SK-N-MC (cell line): ENCODE results near the gene C9.
"Not testable (repeated sequence)": the region's sequence is repeated elsewhere in the genome, so short reads cannot be mapped to it uniquely, and the experiment has no call there.

Source experiments
- DNase-seq: peaks from one replicate; pipeline ENCODE4 v3.0.0-alpha.2; 2011; ENCODE audit warnings: low read depth, low spot score
- H3K27ac ChIP-seq: fragments of 200-600 bp; sonication (generic); 2 replicates; pipeline ENCODE4 v1.5.1; 2016; ENCODE audit warnings: mixed run types
- H3K36me3 ChIP-seq: fragments of 200-600 bp; sonication (generic); 2 replicates; pipeline ENCODE4 v1.6.1; 2017; ENCODE audit warnings: antibody characterized with exemption, low read length, mixed read lengths; ENCODE audit not compliant: insufficient read depth
- H3K4me3 ChIP-seq: fragments of 200-600 bp; sonication (generic); 2 replicates; pipeline ENCODE4 v1.5.1; 2016
- H3K9ac ChIP-seq: fragments of 200-600 bp; sonication (generic); 2 replicates; pipeline ENCODE4 v1.8.0; 2017; ENCODE audit warnings: mixed run types, mixed read lengths; ENCODE audit not compliant: insufficient read length
- H3K9me3 ChIP-seq: fragments of 200-600 bp; sonication (generic); 2 replicates; pipeline ENCODE4 v1.6.1; 2017; ENCODE audit warnings: low read depth, mild to moderate bottlenecking, antibody characterized with exemption, low read length, moderate library complexity, mixed read lengths
- EZH2 ChIP-seq: fragments of 200-600 bp; sonication (generic); IDR thresholded peaks from one replicate; pipeline ENCODE4 v1.6.1; 2017; ENCODE audit warnings: antibody characterized with exemption
- FOXP2 ChIP-seq: optimal IDR thresholded peaks from 2 replicates; pipeline ENCODE3; 2011; ENCODE audit warnings: mild to moderate bottlenecking, moderate library complexity; ENCODE audit not compliant: insufficient read depth; ENCODE audit errors: extremely low read length, control extremely low read depth
- POLR2AphosphoS5 ChIP-seq: IDR thresholded peaks from 2 replicates; pipeline ENCODE4 v1.6.1; 2012; ENCODE audit warnings: mild to moderate bottlenecking, low read depth, low read length, borderline replicate concordance

Gene C9

GRCh38 chr5:39235648-39236047 is 128.6 kb downstream of the C9 start:
- no peak for DNase-seq
- no peak for TF ChIP-seq FOXP2
- TF ChIP-seq EZH2: no peak
- TF ChIP-seq POLR2AphosphoS5: no peak

DNA sequence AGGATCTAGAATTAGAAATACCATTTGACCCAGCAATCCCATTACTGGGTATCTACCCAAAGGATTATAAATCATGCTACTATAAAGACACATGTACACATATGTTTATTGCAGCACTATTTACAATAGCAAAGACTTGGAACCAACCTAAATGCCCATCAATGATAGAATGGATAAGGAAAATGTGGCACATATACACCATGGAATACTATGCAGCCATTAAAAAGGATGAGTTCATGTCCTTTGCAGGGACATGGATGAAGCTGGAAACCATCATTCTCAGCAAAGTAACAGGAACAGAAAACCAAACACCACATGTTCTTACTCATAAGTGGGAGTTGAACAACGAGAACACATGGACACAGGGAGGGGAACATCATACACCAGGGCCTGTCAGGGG is 129.8 kb downstream of the C9 start:
- not testable (repeated sequence) for H3K9me3 ChIP-seq, H3K27ac ChIP-seq, H3K4me3 ChIP-seq, DNase-seq, H3K9ac ChIP-seq, H3K36me3 ChIP-seq

More at GRCh38 chr5:39235648-39236047, 128.6 kb downstream of the C9 start:
- H3K36me3 ChIP-seq: no peaks in the 10 kb centered on the region
- no peak overlapping the region for H3K4me3 ChIP-seq
- no peak overlapping the region for H3K27ac ChIP-seq
- no peaks in the 10 kb centered on the region for H3K9me3 ChIP-seq
- H3K9ac ChIP-seq: no peak overlapping the region
